ENCODE data around the gene INCENP.
"Not testable (repeated sequence)": the region's sequence is repeated elsewhere in the genome, so short reads cannot be mapped to it uniquely, and the experiment has no call there.

INCENP gene

GRCh38 chr11:62197400-62197799 is 73.6 kb downstream of the INCENP start:
- not testable (repeated sequence) for H3K4me1 Mint-ChIP-seq, H3K4me3 Mint-ChIP-seq
- H3K27me3 Mint-ChIP-seq: peaks cover 28% of the 10 kb centered on the region

GRCh38 chr11:62201376-62201775 is 77.6 kb downstream of the INCENP start:
- H3K9me3 Mint-ChIP-seq: no peaks in the 10 kb centered on the region
- H3K4me3 Mint-ChIP-seq: no peak overlapping the region
- DNase-seq (no peak), ATAC-seq (no peak)
- H3K27ac Mint-ChIP-seq: no peak overlapping the region
- H3K4me1 Mint-ChIP-seq: no peaks in the 10 kb centered on the region
- H3K27me3 Mint-ChIP-seq: peaks cover 11% of the 10 kb centered on the region
- H3K36me3 Mint-ChIP-seq (ENCODE audit: low read depth): no peaks in the 10 kb centered on the region

More at GRCh38 chr11:62197400-62197799, 73.6 kb downstream of the INCENP start:
- ATAC-seq; H3K36me3 Mint-ChIP-seq (ENCODE audit: low read depth); DNase-seq; H3K9me3 Mint-ChIP-seq; H3K27ac Mint-ChIP-seq: not testable (repeated sequence)

Measured in activated naive CD8-positive, alpha-beta T cell treated with anti-CD3 and anti-CD28 coated beads, Interleukin-2, amount 50 U/mL, for 24 hours (primary cell).